Fibroblast of lung (primary cell): Measurements from ENCODE around the gene KCNK5.

Source experiments
- EZH2 ChIP-seq: IDR thresholded peaks from 2 replicates; pipeline ENCODE4 v1.5.1; 2012; ENCODE audit warnings: low read length, control low read depth, mild to moderate bottlenecking; ENCODE audit errors: missing control alignments
- TF ChIP-seq, protein P1 (sequence below), 2 donors: IDR thresholded peaks in 1 of 2; conservative IDR thresholded peaks in 1 of 2; 1 replicate in 1 of 2; 2 replicates in 1 of 2; pipeline ENCODE4 v1.5.1; 2011 to 2012; ENCODE audit warnings: low read length in 2 of 2, control low read depth in 1 of 2, inconsistent platforms in 1 of 2, low read depth in 1 of 2, mild to moderate bottlenecking in 1 of 2

GRCh38 chr6:39188571-39188970 lies 40.7 kb downstream of the KCNK5 start:
- TF ChIP-seq, protein P1, sequence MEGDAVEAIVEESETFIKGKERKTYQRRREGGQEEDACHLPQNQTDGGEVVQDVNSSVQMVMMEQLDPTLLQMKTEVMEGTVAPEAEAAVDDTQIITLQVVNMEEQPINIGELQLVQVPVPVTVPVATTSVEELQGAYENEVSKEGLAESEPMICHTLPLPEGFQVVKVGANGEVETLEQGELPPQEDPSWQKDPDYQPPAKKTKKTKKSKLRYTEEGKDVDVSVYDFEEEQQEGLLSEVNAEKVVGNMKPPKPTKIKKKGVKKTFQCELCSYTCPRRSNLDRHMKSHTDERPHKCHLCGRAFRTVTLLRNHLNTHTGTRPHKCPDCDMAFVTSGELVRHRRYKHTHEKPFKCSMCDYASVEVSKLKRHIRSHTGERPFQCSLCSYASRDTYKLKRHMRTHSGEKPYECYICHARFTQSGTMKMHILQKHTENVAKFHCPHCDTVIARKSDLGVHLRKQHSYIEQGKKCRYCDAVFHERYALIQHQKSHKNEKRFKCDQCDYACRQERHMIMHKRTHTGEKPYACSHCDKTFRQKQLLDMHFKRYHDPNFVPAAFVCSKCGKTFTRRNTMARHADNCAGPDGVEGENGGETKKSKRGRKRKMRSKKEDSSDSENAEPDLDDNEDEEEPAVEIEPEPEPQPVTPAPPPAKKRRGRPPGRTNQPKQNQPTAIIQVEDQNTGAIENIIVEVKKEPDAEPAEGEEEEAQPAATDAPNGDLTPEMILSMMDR (conservative IDR thresholded peaks at IDR 0.05 in 1 of 2, IDR thresholded peaks at IDR 0.05 in 1 of 2; ENCODE audit: low read depth in 1 of 2, low read length in 2 of 2) = no peak
- no peak for TF ChIP-seq EZH2
